Measurements from ENCODE around the gene APBB2.

DNA sequence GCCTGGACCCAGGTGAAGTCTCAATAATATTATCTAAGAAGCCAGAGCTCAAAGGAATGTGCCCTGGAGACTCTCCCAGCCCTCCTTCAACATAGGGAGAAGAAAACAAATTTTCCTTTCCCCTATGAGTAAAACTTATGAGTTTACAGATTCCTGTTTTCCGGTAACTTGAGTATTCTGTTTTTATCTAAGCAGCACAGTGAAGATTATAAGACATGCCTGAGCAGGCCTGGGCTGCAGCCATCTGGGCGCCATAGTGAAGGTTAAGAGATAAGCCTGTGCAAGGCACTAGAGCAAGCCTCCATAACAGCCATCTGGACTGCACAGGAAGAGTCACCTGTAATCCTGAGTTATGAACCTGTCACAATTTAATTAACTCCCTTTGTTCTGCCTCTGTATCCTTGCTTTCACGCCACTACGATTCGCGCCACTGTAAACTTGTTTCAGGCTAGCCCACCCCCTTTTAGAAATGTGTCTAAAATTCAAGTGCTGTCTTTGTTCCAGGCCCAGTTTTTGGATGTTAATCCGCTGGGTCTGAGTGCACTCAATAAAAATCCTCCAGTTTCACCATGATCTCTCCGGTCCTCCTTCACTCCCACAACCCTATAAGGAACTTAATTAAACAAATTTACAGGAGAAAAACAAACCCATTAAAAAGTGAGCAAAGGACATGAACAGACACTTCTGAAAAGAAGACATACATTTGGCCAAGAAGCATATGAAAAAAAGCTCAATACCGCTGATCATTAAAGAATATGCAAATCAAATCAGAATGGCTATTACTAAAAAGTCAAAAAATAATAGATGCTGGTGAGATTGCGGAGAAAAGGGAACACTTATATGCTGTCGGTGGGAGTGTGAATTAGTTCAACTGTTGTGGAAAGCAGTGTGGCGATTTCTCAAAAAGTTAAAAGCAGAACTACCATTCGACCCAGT lies 189.5 kb downstream of the APBB2 start:
- TF ChIP-seq EZH2 (IDR thresholded peaks at IDR 0.05; ENCODE audit: insufficient read depth, poor library complexity, severe bottlenecking) (no peak), EZH2phosphoT487 (IDR thresholded peaks at IDR 0.05; ENCODE audit: insufficient read depth, low read depth) (no peak)
